ENCODE data around the gene HEBP1.

HEBP1 gene

DNA sequence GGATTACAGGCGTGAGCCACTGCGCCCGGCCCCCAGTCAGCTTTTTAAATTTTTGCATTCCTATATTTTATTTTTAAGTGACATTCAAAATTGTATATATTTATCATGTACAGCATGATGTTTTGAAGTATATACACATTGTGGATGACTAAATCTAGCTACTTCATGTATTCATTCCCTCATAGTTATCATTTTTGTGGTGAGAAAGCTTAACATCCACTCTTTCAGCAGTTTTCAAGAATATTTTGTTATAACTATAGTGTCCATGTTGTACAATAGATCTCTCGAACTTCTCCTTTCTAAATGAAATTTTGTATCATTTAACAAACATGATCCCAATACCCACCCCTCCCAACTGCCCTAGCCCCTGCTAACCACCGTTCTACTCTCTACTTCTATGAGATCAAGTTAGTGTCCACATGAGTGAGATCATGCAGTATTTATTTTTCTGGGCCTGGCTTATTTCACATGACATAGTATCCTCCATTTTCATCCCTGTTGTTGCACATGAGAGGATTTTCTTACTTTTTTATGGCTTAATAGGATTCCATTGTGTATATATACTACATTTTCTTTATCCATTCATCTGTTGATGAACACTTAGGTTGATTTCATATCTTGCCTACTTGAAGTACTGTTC, 8.8 kb upstream of the HEBP1 start:
- no peak for TF ChIP-seq EZH2phosphoT487 (IDR thresholded peaks at IDR 0.05; ENCODE audit: borderline replicate concordance, low read length)
- TF ChIP-seq, protein P1, sequence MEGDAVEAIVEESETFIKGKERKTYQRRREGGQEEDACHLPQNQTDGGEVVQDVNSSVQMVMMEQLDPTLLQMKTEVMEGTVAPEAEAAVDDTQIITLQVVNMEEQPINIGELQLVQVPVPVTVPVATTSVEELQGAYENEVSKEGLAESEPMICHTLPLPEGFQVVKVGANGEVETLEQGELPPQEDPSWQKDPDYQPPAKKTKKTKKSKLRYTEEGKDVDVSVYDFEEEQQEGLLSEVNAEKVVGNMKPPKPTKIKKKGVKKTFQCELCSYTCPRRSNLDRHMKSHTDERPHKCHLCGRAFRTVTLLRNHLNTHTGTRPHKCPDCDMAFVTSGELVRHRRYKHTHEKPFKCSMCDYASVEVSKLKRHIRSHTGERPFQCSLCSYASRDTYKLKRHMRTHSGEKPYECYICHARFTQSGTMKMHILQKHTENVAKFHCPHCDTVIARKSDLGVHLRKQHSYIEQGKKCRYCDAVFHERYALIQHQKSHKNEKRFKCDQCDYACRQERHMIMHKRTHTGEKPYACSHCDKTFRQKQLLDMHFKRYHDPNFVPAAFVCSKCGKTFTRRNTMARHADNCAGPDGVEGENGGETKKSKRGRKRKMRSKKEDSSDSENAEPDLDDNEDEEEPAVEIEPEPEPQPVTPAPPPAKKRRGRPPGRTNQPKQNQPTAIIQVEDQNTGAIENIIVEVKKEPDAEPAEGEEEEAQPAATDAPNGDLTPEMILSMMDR (IDR thresholded peaks at IDR 0.05; ENCODE audit: low read depth, low read length, poor library complexity, severe bottlenecking) = no peak

DNA sequence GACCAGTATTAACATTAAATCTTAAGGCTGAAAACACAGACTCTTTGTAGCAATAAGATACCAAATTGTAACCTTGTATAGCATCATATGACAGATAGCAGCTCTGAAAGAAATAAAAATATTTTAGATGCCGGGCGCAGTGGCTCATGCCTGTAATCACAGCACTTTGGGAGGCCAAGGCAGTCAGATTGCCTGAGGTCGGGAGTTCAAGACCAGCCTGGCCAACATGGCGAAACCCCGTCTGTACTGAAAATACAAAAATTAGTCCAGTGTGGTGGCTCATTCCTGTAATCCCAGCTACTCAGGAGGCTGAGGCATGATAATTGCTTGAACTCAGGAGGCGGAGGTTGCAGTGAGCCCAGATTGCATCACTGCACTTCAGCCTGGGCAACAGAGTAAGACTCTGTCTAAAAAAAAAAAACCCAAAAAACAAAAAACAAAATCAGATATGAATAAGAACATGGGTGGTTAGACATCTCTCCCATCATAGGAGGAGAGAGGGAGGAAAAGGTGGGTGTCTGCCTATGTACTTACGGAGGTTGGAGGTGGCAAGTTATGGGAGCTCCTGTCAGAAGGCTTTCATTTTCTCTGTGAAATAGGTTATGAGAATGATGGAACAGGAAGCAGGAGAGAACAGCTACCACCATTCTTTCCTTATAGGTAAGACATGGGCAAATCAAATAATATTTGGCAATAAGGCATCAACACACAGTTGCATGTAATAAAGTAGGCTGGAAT, 7.6 kb upstream of the HEBP1 start:
- Histone ChIP-seq H3K27ac (ENCODE audit: low read depth, low read length) (no peak overlapping the region), H4K20me1 (ENCODE audit: control insufficient read depth, insufficient read depth, low read depth, low read length) (no peaks in the 10 kb centered on the region), H3K4me1 (ENCODE audit: control insufficient read depth, low read length) (no peaks in the 10 kb centered on the region), H3K9me2 (replicated peaks; ENCODE audit: control insufficient read depth, low read length) (no peaks in the 10 kb centered on the region), H3K4me2 (ENCODE audit: low read length) (no peak overlapping the region), H3K79me2 (ENCODE audit: control insufficient read depth, low read length) (no peaks in the 10 kb centered on the region), H3K27me3 (ENCODE audit: control insufficient read depth, low read length) (peaks cover 20% of the 10 kb centered on the region), H3F3A (ENCODE audit: control insufficient read depth, insufficient read depth) (no peaks in the 10 kb centered on the region), H3K36me3 (ENCODE audit: control insufficient read depth, low read length) (no peaks in the 10 kb centered on the region), H3K4me3 (ENCODE audit: low read length) (no peak overlapping the region), H3K9me3 (ENCODE audit: control insufficient read depth, insufficient read depth, low read length) (no peaks in the 10 kb centered on the region)
- no peak for TF ChIP-seq EZH2phosphoT487 (IDR thresholded peaks at IDR 0.05; ENCODE audit: borderline replicate concordance, low read length)
- TF ChIP-seq, protein P1 (IDR thresholded peaks at IDR 0.05; ENCODE audit: low read depth, low read length, poor library complexity, severe bottlenecking) = no peak

More for the DNA sequence above, 8.8 kb upstream of the HEBP1 start:
- Histone ChIP-seq H4K20me1 (ENCODE audit: control insufficient read depth, insufficient read depth, low read depth, low read length) (no peaks in the 10 kb centered on the region), H3K27me3 (ENCODE audit: control insufficient read depth, low read length) (peaks cover 16% of the 10 kb centered on the region), H3K4me3 (ENCODE audit: low read length) (no peak overlapping the region), H3K4me1 (ENCODE audit: control insufficient read depth, low read length) (no peaks in the 10 kb centered on the region), H3K9me3 (ENCODE audit: control insufficient read depth, insufficient read depth, low read length) (no peaks in the 10 kb centered on the region), H3K79me2 (ENCODE audit: control insufficient read depth, low read length) (no peaks in the 10 kb centered on the region), H3K36me3 (ENCODE audit: control insufficient read depth, low read length) (no peaks in the 10 kb centered on the region), H3K4me2 (ENCODE audit: low read length) (no peak overlapping the region), H3F3A (ENCODE audit: control insufficient read depth, insufficient read depth) (no peaks in the 10 kb centered on the region), H3K9me2 (replicated peaks; ENCODE audit: control insufficient read depth, low read length) (no peaks in the 10 kb centered on the region), H3K27ac (ENCODE audit: low read depth, low read length) (no peak overlapping the region)

DNA sequence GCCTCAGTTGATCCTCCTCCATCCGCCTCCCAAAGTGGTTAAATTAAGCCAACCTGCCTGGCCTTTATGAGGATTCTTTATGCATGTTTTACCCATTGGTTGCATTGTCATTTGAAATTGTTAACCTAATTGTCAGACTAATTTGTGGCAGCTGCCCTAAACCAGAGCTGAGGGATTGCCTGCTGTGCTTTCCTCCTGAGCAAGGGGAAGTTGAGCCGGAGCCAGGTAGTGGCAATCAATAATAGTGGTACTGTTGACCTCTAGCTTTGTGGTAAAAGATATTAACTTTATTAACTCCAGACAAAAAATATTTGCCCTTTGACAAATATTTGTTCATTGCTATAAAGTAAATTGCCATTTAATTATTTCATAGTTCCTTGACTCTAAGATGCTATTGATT, 5.6 kb upstream of the HEBP1 start:
- TF ChIP-seq, protein P1 (IDR thresholded peaks at IDR 0.05; ENCODE audit: low read depth, low read length, poor library complexity, severe bottlenecking) = no peak
- TF ChIP-seq EZH2phosphoT487 (IDR thresholded peaks at IDR 0.05; ENCODE audit: borderline replicate concordance, low read length) = no peak
- Histone ChIP-seq H3K4me2 (ENCODE audit: low read length) (no peak overlapping the region), H3K79me2 (ENCODE audit: control insufficient read depth, low read length) (no peaks in the 10 kb centered on the region), H3K9me3 (ENCODE audit: control insufficient read depth, insufficient read depth, low read length) (no peaks in the 10 kb centered on the region), H3K36me3 (ENCODE audit: control insufficient read depth, low read length) (no peaks in the 10 kb centered on the region), H3K27ac (ENCODE audit: low read depth, low read length) (no peak overlapping the region), H3K27me3 (ENCODE audit: control insufficient read depth, low read length) (peaks cover 30% of the 10 kb centered on the region), H3K4me1 (ENCODE audit: control insufficient read depth, low read length) (peaks cover 5% of the 10 kb centered on the region), H3K4me3 (ENCODE audit: low read length) (no peak overlapping the region), H4K20me1 (ENCODE audit: control insufficient read depth, insufficient read depth, low read depth, low read length) (no peaks in the 10 kb centered on the region), H3K9me2 (replicated peaks; ENCODE audit: control insufficient read depth, low read length) (no peaks in the 10 kb centered on the region), H3F3A (ENCODE audit: control insufficient read depth, insufficient read depth) (no peaks in the 10 kb centered on the region)

Measured in DOHH2 (cell line).